CD4-positive, CD25-positive, alpha-beta regulatory T cell (primary cell): ENCODE data around the gene PGM5. TPM values are rescaled to one million over a fixed set of nuclear protein-coding genes. Genes with fewer than 3 reads are reported as not detected.
"Not testable (repeated sequence)": the region's sequence is repeated elsewhere in the genome, so short reads cannot be mapped to it uniquely, and the experiment has no call there.

Experiments
- ATAC-seq, 2 donors: fragments of 150-1000 bp; cut with Tn5 transposase; one replicate each; pipeline ENCODE4 v1.10.0; 2021; ENCODE audit warnings: low read depth in 2 of 2, moderate number of reproducible peaks in 2 of 2, moderate library complexity in 1 of 2
- DNase-seq, 3 donors: peaks; one replicate each; pipeline versions ENCODE4 v3.0.0 to v3.0.0-alpha.2; 2012 to 2022; ENCODE audit warnings: mixed read lengths in 1 of 3
- H3K27ac ChIP-seq: one replicate; pipeline ENCODE4 v1.7.0; 2013; ENCODE audit warnings: mild to moderate bottlenecking, low read length; ENCODE audit not compliant: insufficient read depth, poor library complexity, severe bottlenecking
- H3K27me3 ChIP-seq: one replicate; pipeline ENCODE4 v1.7.0; 2013; ENCODE audit warnings: low read length; ENCODE audit not compliant: control insufficient read depth, insufficient read depth
- H3K36me3 ChIP-seq: one replicate; pipeline ENCODE4 v1.7.0; 2013; ENCODE audit warnings: mild to moderate bottlenecking, low read length, moderate library complexity; ENCODE audit not compliant: control insufficient read depth, insufficient read depth
- H3K4me1 ChIP-seq: 2 replicates; pipeline ENCODE4 v1.7.0; 2013; ENCODE audit warnings: mild to moderate bottlenecking, low read length; ENCODE audit not compliant: insufficient read depth, control insufficient read depth, poor library complexity, severe bottlenecking
- H3K4me3 ChIP-seq: one replicate; pipeline ENCODE4 v1.7.0; 2013; ENCODE audit warnings: low read depth, mild to moderate bottlenecking, low read length, moderate library complexity
- H3K9me3 ChIP-seq, 2 experiments: 1 replicate in 1 of 2; 2 replicates in 1 of 2; pipeline ENCODE4 v1.7.0; 2013; ENCODE audit warnings: low read length in 2 of 2, mild to moderate bottlenecking in 1 of 2, moderate library complexity in 1 of 2; ENCODE audit not compliant: control insufficient read depth in 2 of 2
- H3K27ac Mint-ChIP-seq, 3 donors: one replicate each; pipeline ENCODE4 v1.8.0; 2020 to 2022; ENCODE audit warnings: mild to moderate bottlenecking in 3 of 3, mixed read lengths in 3 of 3, moderate library complexity in 2 of 3
- H3K27me3 Mint-ChIP-seq: one replicate; pipeline ENCODE4 v1.8.0; 2022; ENCODE audit warnings: mild to moderate bottlenecking, mixed read lengths
- H3K36me3 Mint-ChIP-seq: one replicate; pipeline ENCODE4 v1.8.0; 2020; ENCODE audit warnings: mixed read lengths
- H3K4me1 Mint-ChIP-seq, 4 donors: one replicate each; pipeline ENCODE4 v1.8.0; 2020 to 2022; ENCODE audit warnings: mixed read lengths in 4 of 4, mild to moderate bottlenecking in 1 of 4
- H3K4me3 Mint-ChIP-seq, 4 donors: one replicate each; pipeline ENCODE4 v1.8.0; 2020 to 2022; ENCODE audit warnings: mild to moderate bottlenecking in 4 of 4, mixed read lengths in 4 of 4, moderate library complexity in 3 of 4
- H3K9me3 Mint-ChIP-seq, 7 donors: one replicate each; pipeline ENCODE4 v1.8.0; 2020 to 2022; ENCODE audit warnings: mixed read lengths in 7 of 7, mild to moderate bottlenecking in 3 of 7, moderate library complexity in 2 of 7
- polyA plus RNA-seq, 4 donors: library from polyadenylated mRNA; unstranded; fragments of 300-500 nt; fragmentation: Illumina TruSeq; gene quantifications; one replicate each; pipeline ENCODE4 v1.2.3, GENCODE V29; 2021
- total RNA-seq: library from RNA; stranded (reverse); gene quantifications from one replicate; pipeline ENCODE4 v1.2.3, GENCODE V29; 2022

Gene PGM5
- total RNA-seq (not detected), polyA plus RNA-seq (not detected)

DNA sequence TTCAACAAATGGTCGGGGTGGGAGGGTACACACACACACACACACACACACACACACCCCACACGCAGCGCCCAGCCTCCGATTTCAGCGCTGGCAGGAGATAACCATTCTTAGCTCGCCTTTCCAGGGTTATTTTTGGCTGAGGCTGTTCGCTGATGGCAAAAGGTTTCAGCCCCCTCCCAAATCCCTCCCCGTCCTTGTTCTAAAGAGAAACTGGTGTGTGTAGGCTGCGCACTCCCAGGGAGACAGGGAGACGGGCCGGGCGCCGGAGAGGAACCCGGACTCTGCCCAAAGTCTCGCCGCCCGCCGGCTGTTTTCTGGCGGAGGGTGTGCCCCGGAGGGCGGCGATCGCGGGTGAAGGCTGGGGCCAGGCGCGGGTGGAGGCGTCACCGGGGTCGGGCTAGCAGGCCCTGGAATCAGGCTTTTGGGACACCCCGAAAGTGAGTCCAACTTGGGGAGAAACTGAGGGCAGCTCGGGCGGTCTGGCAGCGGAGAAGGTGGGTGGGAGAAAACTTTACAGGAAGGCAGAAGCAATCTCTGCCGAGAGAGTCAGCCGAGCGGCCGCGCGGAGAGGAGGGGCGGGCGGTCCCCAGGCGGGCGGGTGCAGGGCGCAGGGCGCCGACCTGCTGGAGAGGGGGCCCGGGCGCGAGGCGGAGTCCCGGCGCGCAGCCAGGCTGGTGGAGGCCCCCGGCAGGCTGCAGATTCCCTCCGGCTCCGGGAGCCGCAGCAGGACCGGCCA, at the start of gene PGM5:
TSS of gene PGM5 (plus strand) at position 232 of the 739 bp plus-strand sequence. CDS start 517 bp downstream, outside the sequence.
- DNase-seq, H3K36me3 ChIP-seq, H3K4me3 ChIP-seq, H3K4me1 Mint-ChIP-seq, H3K9me3 Mint-ChIP-seq, H3K4me1 ChIP-seq, H3K27ac ChIP-seq, H3K9me3 ChIP-seq, H3K27me3 ChIP-seq, H3K36me3 Mint-ChIP-seq: not testable (repeated sequence)
- peak within 1 kb of the TSS in 1 of 3 donors; percentile 1 for H3K27ac Mint-ChIP-seq
- peak within 1 kb of the TSS in 3 of 4 donors; percentile 54 to 69 (median 65) for H3K4me3 Mint-ChIP-seq
- peak in 1 of 2 donors; percentile 38 for ATAC-seq
- H3K27me3 Mint-ChIP-seq = peaks cover 31% of the 10 kb centered on the region

DNA sequence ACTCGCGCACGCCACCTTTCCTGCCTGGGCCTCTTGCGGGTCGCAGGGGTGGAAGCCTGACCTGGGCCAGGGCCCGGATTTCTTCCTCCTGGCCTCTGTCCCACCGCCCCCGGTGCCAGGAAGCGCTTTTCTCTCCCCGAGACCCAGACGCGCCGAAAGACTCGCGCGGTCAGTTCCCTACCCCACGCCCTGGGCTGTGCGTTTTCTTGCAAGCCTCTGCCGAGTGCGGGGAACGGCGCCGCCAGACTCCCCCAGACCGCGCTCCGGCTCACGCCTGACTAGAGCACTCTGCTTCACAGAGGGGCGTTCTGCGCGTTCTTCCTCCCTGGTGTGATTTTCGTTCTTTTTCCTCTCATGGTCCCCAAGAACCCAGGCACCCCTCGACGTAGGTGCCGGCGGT, 49.3 kb upstream of the PGM5 start:
- H3K4me1 ChIP-seq, H3K27ac Mint-ChIP-seq, H3K27me3 ChIP-seq, H3K27ac ChIP-seq, H3K9me3 Mint-ChIP-seq, ATAC-seq, H3K27me3 Mint-ChIP-seq, H3K4me3 Mint-ChIP-seq, DNase-seq, H3K4me3 ChIP-seq, H3K36me3 ChIP-seq, H3K9me3 ChIP-seq, H3K36me3 Mint-ChIP-seq, H3K4me1 Mint-ChIP-seq: not testable (repeated sequence)

DNA sequence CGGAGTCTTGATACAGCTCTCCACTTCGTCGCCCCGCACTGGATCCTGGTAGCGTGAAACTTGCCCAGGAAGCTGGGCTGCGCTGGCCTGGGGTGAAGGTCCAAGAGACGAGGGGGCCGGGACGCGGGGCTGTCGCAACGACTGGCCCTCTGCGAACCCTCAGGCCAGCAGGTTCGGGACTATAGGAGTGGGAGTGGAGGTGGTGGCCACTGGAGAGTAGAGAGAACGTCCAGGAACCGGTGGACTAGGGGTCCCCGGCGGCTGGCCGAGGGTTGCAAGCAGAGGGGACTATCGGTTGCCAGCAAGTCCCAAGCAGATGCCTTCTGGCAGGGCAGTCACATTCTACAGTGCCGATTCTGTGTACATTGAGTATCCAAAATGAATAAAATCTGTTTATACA, 48.8 kb upstream of the PGM5 start:
- ATAC-seq, H3K27me3 ChIP-seq, H3K4me3 Mint-ChIP-seq, H3K27me3 Mint-ChIP-seq, DNase-seq, H3K4me3 ChIP-seq, H3K27ac ChIP-seq, H3K4me1 Mint-ChIP-seq, H3K9me3 ChIP-seq, H3K36me3 Mint-ChIP-seq, H3K4me1 ChIP-seq, H3K27ac Mint-ChIP-seq, H3K36me3 ChIP-seq, H3K9me3 Mint-ChIP-seq: not testable (repeated sequence)

DNA sequence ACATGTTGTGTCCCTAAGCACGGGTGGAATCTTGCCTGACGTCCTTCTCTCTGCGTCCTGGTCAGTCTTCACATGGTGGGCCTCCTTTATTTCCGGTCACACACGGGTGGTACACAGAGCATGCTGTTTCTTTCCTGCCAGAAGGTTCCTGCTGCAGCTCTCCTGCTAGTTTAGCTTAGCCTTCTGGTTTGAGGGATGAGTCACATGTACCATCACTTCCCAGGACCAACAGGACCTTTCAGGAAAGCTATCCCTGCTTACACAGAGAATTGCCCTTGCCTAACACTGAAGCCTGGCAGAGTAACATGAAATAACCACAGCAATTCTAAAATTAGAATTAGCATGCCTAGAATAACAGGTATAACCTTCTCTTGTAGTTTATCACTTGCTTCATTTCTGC, 45.2 kb upstream of the PGM5 start:
- H3K9me3 Mint-ChIP-seq, H3K4me1 ChIP-seq, H3K36me3 Mint-ChIP-seq, H3K4me3 Mint-ChIP-seq, H3K27me3 ChIP-seq, H3K27me3 Mint-ChIP-seq, H3K27ac Mint-ChIP-seq, H3K36me3 ChIP-seq, H3K27ac ChIP-seq, H3K9me3 ChIP-seq, DNase-seq, H3K4me3 ChIP-seq, ATAC-seq, H3K4me1 Mint-ChIP-seq: not testable (repeated sequence)

DNA sequence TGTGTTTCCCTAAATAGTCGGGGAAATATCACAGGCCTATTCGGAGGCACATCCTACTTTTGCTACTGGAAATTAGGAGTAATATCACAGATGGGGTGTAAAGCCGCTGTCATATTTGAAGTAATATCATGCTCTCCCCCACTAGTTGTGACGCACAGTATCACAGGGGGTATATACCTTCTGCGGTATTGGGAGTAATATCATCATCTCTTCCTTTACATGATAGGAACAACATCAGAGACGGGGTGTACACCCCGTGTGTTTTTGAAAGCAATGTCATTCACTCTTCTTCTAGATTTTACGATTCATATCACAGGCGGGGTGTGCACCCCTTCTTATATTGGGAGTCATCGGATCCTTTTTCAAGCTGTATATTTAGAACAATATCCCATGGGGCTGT, 38.2 kb upstream of the PGM5 start:
- not testable (repeated sequence) for H3K4me1 ChIP-seq, H3K36me3 ChIP-seq, H3K27me3 Mint-ChIP-seq, H3K9me3 Mint-ChIP-seq, H3K4me3 Mint-ChIP-seq, H3K27ac ChIP-seq, H3K4me3 ChIP-seq, DNase-seq, H3K27ac Mint-ChIP-seq, H3K27me3 ChIP-seq, H3K9me3 ChIP-seq, ATAC-seq, H3K4me1 Mint-ChIP-seq, H3K36me3 Mint-ChIP-seq

DNA sequence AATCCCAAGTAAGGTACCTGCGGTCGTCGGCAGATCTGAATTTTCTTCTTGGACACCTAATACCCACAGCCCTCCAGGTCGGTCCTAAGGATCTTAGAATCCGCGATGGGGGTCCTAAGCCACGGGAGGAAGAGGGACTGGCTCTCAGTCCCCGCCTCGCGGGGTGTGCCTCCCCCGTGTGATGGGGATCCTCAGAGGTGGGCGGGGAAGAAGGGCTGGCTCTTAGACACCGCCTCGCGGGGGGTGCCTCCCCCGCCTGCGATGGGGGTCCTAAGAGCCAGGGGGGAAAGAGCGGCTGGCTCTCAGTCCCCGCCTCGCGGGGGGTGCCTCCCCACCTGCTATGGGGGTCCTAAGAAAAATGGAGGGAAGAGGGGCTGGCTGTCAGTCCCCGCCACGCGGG, 32.7 kb upstream of the PGM5 start:
- not testable (repeated sequence) for H3K27ac ChIP-seq, H3K4me3 ChIP-seq, H3K36me3 Mint-ChIP-seq, ATAC-seq, DNase-seq, H3K4me1 ChIP-seq, H3K4me3 Mint-ChIP-seq, H3K9me3 ChIP-seq, H3K36me3 ChIP-seq, H3K27ac Mint-ChIP-seq, H3K9me3 Mint-ChIP-seq, H3K27me3 Mint-ChIP-seq, H3K4me1 Mint-ChIP-seq, H3K27me3 ChIP-seq

DNA sequence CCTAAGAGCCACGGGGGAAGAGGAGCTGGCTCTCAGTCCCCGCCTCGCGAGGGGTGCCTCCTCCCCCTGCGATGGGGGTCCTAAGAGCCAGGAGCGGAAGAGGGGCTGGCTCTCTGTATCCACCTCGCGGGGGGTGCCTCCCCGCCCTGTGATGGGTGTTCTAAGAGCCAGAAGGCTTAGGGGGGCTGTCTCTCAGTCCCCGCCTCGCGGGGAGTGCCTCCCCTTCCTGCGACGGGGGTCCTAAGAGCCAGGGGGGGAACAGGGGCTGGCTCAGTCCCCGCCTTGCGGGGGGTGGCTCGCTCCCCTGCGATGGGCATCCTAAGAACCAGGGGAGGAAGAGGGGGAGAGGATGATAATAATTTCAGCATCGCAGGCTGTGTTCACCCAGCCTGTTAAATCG, 31.9 kb upstream of the PGM5 start:
- H3K27me3 ChIP-seq, H3K4me1 ChIP-seq, H3K27ac Mint-ChIP-seq, H3K27ac ChIP-seq, H3K9me3 ChIP-seq, ATAC-seq, DNase-seq, H3K36me3 Mint-ChIP-seq, H3K4me3 ChIP-seq, H3K4me3 Mint-ChIP-seq, H3K9me3 Mint-ChIP-seq, H3K4me1 Mint-ChIP-seq, H3K36me3 ChIP-seq, H3K27me3 Mint-ChIP-seq: not testable (repeated sequence)

DNA sequence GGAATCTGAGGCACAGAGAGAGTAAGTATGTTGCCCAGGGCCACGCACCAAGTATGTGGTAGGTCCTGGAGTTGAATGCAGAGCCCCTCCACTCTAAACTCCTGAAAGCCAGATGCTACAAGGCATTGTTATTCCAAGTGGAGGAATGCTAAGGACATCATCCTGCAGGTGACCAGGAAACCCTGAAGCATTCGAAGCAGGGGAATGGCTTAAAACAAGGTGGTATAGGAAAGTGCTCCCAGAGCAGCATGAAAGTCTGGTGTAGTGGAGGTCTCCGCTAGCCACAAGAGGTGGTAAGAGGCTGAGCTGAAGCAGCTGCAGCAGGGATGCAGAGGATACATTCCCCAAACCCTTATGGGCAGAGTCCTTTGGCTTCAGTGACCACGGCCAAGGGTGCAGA, 27.3 kb upstream of the PGM5 start:
- not testable (repeated sequence) for ATAC-seq, H3K4me1 Mint-ChIP-seq, H3K9me3 ChIP-seq, DNase-seq, H3K27me3 ChIP-seq, H3K4me1 ChIP-seq, H3K27me3 Mint-ChIP-seq, H3K36me3 ChIP-seq, H3K36me3 Mint-ChIP-seq, H3K9me3 Mint-ChIP-seq, H3K4me3 ChIP-seq, H3K4me3 Mint-ChIP-seq, H3K27ac Mint-ChIP-seq, H3K27ac ChIP-seq
